Esophagus squamous epithelium (tissue), 5 donors: ENCODE measurements around the gene CEL. TPM values are rescaled to one million over a fixed set of nuclear protein-coding genes. Genes with fewer than 3 reads are reported as not detected.

Experiments
- DNase-seq: peaks from one replicate; lab custom pipeline; 2025; lab: John Stamatoyannopoulos, UW
- H3K27ac ChIP-seq, 4 donors: fragments of 200-600 bp; sonication (generic); one replicate each; pipeline ENCODE4 v1.5.1; 2016 to 2019; ENCODE audit warnings: mild to moderate bottlenecking in 1 of 4
- H3K27me3 ChIP-seq, 4 donors: fragments of 200-600 bp; sonication (generic); 1 replicate in 3 of 4; 2 replicates in 1 of 4; pipeline versions ENCODE4 v1.5.1 to v1.6.0; 2017 to 2021; ENCODE audit warnings: antibody characterized with exemption in 1 of 4
- H3K36me3 ChIP-seq, 3 donors: fragments of 200-600 bp; sonication (generic); one replicate each; pipeline ENCODE4 v1.5.1; 2016 to 2019
- H3K4me1 ChIP-seq, 3 donors: fragments of 200-600 bp; sonication (generic); one replicate each; pipeline ENCODE4 v1.5.1; 2017 to 2019
- H3K4me3 ChIP-seq, 4 donors: fragments of 200-600 bp; sonication (generic); 1 replicate in 3 of 4; 2 replicates in 1 of 4; pipeline ENCODE4 v1.5.1; 2016 to 2019; ENCODE audit warnings: mild to moderate bottlenecking in 2 of 4, moderate library complexity in 1 of 4
- H3K9me3 ChIP-seq, 3 donors: fragments of 200-600 bp; sonication (generic); one replicate each; pipeline ENCODE4 v1.5.1; 2016 to 2019
- CTCF ChIP-seq, 6 experiments: fragments of 450-650 bp in 4 of 6; fragments of 200-600 bp in 2 of 6; sonication (generic) in 2 of 6; IDR thresholded peaks; one replicate each; pipeline ENCODE4 v1.5.1; 2016 to 2019; ENCODE audit warnings: antibody characterized with exemption in 6 of 6, mild to moderate bottlenecking in 4 of 6, moderate library complexity in 4 of 6
- POLR2A ChIP-seq, 4 donors: fragments of 450-650 bp; IDR thresholded peaks; one replicate each; pipeline ENCODE4 v1.6.1; 2017; ENCODE audit warnings: antibody characterized with exemption in 4 of 4, mild to moderate bottlenecking in 4 of 4, moderate library complexity in 3 of 4
- WGBS, 2 donors: methylation state at CpG; one replicate each; pipeline ENCODE4 v1.1.5; 2018; 5-methylcytosine and 5-hydroxymethylcytosine counted together
- intact Hi-C: fragments of 100-400 bp; cut with DNase I; formaldehyde crosslinking; loops from one replicate; pipeline ENCODE4 v1.15.0; 2022
- total RNA-seq, 4 donors: library from RNA; depleted of rRNA; stranded (reverse); fragments of >200 nt; gene quantifications; one replicate each; pipeline ENCODE4 v1.1.0, GENCODE V29; 2016
- donor health status: DM: yes; HTN: yes; CAD: no.

The CEL gene
- total RNA-seq, 4 donors from 2014 or later = 1.9 to 7.6 (median 3.5) TPM

DNA sequence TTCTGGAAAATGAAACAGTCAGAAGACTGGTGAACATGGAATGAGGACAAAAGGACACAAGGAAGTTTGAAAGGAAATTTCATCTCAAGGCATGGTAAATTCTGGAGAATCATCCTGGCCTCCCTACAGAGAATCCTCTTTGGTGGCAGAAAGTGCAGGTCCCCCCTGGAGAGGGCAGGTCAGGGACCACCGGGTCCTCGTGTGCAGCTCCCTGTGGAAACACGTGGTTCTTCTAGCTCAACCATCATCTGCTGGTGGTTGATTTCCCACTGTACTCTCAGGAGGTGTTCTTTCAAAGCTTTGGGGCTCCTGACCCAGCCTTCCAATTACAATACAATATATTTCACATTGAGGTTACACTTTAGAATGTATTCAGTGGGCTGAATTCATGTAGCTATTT, 33.6 kb upstream of the CEL start:
- Histone ChIP-seq H3K4me3 (no peak overlapping the region), H3K36me3 (peaks cover 0 to 2% (median 0%) of the 10 kb centered on the region in 3 donors), H3K27ac (no peak overlapping the region), H3K4me1 (peaks cover 23 to 35% (median 26%) of the 10 kb centered on the region in 3 donors), H3K9me3 (no peaks in the 10 kb centered on the region), H3K27me3 (no peaks in the 10 kb centered on the region)
- WGBS, 2 donors = 89% methylated on average over 3 of the region's 3 CpGs
- no peak for DNase-seq
- intact Hi-C loops = no loop called here
- TF ChIP-seq POLR2A (IDR thresholded peaks at IDR 0.05) (no peak), CTCF (IDR thresholded peaks at IDR 0.05) (no peak)

DNA sequence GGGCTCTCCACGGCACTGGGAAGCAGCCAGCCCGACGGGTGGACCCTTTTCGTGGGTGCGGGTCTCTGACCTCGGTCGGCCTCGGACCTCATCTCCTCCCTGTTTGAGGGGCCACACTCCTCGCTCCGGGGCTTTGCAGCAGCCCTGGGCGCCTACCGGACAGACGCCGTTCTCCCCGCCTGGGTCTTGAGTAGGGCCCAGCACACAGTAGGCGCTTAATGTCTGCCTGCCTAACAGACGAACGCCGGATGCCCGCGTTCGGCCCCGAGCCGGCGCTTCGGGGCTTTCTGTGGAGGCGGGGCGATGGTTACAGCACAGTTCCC, 31.8 kb upstream of the CEL start:
- Histone ChIP-seq H3K4me3 (peak overlapping the region; percentile 56 to 83 (median 77)), H3K27ac (peak overlapping the region; percentile 86 to 95 (median 92)), H3K36me3 (peaks cover 0 to 8% (median 0%) of the 10 kb centered on the region in 3 donors), H3K27me3 (no peaks in the 10 kb centered on the region), H3K9me3 (no peaks in the 10 kb centered on the region), H3K4me1 (peaks cover 23 to 50% (median 26%) of the 10 kb centered on the region in 3 donors)
- WGBS, 2 donors = 0% methylated on average over 12 of the region's 28 CpGs; no CpG with 5 or more reads in 1 of the 2 donors
- DNase-seq = no peak
- TF ChIP-seq POLR2A (IDR thresholded peaks at IDR 0.05) = no peak
- TF ChIP-seq CTCF (IDR thresholded peaks at IDR 0.05) = no peak
- intact Hi-C loops = no loop called here

DNA sequence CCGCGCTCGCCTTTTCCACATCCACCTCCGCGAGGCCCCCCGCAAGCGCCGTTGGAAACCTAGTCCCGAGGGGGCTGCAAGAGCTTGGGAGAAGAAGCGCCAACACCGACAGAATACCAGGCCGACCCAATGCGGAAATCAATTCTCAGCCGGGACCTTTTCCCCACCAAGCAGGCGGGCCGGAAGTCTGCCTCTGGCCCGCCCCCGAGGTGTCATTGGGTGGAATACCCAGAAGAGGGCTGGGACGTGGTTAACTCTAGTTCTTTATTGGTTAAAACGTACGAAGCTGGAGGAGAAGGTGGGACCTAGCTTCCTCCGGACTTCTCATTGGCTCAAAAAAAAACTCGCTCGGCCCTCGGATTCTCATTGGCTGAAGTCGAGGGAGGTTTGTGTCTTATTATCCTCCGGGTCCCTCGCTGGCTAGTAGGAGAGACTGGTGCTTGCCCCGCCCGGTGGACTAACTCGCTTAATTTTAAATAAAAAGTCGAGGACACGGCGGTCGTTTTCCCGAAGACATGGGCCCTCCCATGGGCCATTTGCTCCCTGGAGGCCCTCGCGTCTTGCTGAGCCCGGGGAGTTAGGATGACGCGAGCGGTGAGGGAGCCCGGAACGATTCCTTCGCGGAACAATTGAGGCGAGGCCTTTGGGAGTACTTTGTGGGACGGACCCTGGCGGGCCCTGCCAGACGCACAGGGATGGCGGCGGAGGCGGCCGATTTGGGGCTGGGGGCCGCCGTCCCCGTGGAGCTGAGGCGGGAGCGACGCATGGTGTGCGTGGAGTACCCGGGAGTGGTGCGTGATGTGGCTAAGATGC, 31.3 kb upstream of the CEL start, which contains the start of gene GTF3C5:
Gene GTF3C5 (plus strand): TSS at position 681 of the 813 bp plus-strand sequence. CDS start 15 bp downstream, at position 696.
- peaks cover 0 to 8% (median 0%) of the 10 kb centered on the region in 3 donors for H3K36me3 ChIP-seq
- peak within 1 kb of the TSS; percentile 86 to 95 (median 92) for H3K27ac ChIP-seq
- H3K4me3 ChIP-seq = peak within 1 kb of the TSS; percentile 56 to 83 (median 77)
- WGBS, 2 donors = 0 to 1% methylated on average over 37 to 42 of the region's 63 CpGs
- intact Hi-C loops = no loop called here
- H3K4me1 ChIP-seq = peaks cover 23 to 56% (median 26%) of the 10 kb centered on the region in 3 donors
- TF ChIP-seq CTCF (IDR thresholded peaks at IDR 0.05) (peak in 4 of 6 experiments; percentile 28 to 36 (median 34)), POLR2A (IDR thresholded peaks at IDR 0.05) (peak in 3 of 4 donors; percentile 43 to 79 (median 69))
- H3K27me3 ChIP-seq = no peaks in the 10 kb centered on the region
- no peaks in the 10 kb centered on the region for H3K9me3 ChIP-seq
- peak; percentile 76 for DNase-seq

- whole genome bisulfite sequencing, 2 donors = 1% methylated on average over 16 of the region's 16 CpGs
- peaks cover 0 to 8% (median 0%) of the 10 kb centered on the region in 3 donors for H3K36me3 ChIP-seq
Observed at GRCh38 chr9:133031130-133031422, 30.7 kb upstream of the CEL start.

More at GRCh38 chr9:133031130-133031422, 30.7 kb upstream of the CEL start:
- Histone ChIP-seq H3K4me3 (peak overlapping the region; percentile 56 to 83 (median 77)), H3K27ac (peak overlapping the region; percentile 86 to 95 (median 92)), H3K4me1 (peaks cover 23 to 58% (median 31%) of the 10 kb centered on the region in 3 donors), H3K9me3 (no peaks in the 10 kb centered on the region), H3K27me3 (no peaks in the 10 kb centered on the region)
- intact Hi-C loops = no loop called here
- no peak for DNase-seq
- TF ChIP-seq CTCF (IDR thresholded peaks at IDR 0.05) (no peak), POLR2A (IDR thresholded peaks at IDR 0.05) (no peak)
